ENCODE measurements around the gene SLC25A24.

GRCh38 chr1:108199781-108200686 is at the start of gene SLC25A24:
- no peak for TF ChIP-seq CTCF (IDR thresholded peaks at IDR 0.05)
- TF ChIP-seq EZH2 (IDR thresholded peaks at IDR 0.05), result no peak

Measured in neural progenitor cell (in vitro differentiated cells).